GM19467 (cell line): Measurements from ENCODE around the gene UBE2O.

ENCODE experiments used
- ATAC-seq: cut with Tn5 transposase; IDR thresholded peaks from one replicate; pipeline ENCODE4 v1.9.1; 2021; ENCODE audit warnings: mild to moderate bottlenecking, moderate library complexity; ENCODE audit not compliant: unreplicated experiment

The UBE2O gene

DNA sequence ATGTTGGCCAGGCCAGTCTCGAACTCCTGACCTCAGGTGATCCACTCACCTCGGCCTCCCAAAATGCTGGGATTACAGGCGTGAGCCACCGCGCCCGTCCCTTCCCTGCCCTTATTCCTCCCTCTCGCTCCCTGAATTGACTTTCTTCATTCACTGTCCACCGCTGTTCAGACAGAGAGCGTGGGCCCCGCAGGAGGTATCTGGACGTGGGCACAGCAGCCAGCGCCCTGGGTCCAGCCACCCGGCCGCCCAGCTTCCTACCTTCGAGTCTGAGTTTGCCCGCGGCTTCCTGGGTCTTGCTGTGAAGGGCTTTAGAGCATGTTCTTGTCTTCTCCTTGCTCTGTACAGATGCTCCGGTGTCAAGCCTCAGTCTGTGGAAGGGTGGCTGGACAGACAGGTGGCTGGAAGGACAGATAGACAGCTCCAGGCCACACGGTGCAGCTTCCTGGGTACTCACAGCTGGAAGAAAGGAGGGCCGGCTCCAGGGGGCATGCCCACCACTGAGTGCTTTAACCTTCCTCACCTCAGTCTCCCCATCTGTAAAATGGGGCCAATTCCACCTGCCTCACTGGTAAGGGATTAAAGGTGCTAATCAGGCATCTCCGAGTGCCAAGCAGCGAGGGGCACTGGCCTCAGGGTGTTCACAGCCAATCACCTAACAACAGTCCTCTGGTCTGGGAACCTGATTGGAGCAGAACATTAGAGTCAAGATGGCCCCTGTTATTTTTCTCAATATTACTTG is 34.7 kb upstream of the UBE2O start:
- ATAC-seq, result no peak

DNA sequence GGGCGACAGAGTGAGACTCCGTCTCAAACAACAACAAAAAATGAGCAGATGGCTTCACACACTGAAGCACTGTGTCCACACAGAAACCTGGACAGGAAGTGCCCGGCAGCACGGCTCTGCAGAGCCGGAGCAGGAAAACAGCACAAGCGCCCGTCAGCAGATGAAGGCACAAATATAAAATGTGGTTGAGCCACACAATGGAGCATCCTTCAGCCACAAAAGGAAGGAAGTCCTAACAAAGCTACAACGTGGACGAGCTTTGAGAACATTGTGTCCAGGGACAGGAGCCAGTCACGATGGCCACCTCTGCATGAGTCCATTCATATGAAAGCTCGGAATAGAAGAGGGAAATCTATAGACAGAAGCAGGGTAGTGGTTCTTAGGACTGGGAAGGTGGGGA is 32.6 kb upstream of the UBE2O start:
- ATAC-seq, result no peak

DNA sequence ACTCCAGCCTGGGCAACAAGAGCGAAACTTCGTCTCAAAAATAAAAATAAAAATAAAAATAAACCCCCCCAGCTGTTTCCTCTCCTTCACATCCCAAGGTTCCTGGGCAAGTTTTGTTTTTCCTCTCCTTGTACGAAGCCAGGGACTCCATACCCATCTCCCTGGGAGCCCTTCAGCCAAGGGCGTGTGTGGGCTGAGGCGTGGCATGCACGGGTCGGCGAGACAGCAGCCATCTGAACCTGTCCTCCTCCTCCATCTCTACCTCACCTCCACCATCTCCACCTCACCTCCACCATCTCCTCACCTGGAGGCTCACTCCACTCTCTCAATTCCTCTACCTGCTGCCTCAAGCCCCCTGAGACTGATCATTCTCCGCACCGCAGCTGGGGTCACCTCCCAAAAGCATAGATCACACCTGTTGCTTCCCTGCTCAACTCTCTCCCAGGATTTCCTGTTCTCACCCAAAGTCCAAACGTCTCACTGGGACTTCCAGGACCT is 31.3 kb upstream of the UBE2O start:
- no peak for ATAC-seq

DNA sequence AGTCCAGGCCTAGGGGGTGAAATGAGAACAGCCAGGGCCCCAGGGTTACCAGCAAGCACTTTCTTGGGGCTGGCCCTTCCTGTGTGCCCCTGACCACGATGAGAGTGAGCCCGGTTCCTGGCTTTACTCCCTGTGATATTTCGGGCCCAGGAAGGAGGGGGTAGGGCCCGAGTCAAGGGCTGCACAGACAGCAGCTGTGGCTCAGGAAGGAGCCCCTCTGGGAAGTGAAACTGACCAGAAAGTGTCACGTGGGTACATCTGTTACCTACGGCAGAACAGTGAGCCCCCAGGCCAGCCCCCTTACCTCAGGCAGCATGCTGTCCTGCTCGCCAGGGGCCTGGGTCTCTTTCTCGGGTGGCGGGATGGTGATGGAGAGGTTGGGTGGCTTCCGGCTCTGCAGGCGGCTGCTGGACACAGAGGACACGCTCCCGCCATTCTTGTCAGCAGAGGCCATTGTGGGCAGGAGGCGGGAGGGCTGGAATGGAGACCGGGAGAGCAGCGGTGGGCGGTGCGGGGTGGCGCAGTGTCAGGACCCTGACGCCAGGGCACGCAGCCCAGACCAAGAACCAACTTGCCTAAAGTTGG is 28.2 kb upstream of the UBE2O start:
- ATAC-seq, result peak; percentile 51

DNA sequence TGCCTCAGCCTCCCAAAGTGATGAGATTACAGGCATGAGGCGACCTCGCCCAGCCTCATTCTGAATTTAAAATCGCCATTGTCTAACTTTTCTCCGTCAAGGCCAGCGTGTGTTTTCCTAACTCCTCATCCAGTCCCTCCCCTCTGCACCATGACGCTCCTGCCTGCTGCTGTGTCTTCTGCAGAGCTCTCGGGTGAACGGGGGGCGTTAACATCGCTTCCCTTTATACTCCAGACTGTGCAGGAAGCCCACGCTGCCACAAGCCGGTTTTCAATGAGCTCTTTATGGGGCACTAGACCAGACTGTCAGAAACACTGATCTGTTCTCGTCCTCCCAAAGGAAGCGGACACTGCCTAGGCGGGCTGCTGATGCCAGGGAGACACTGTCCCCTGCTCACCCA is 27.7 kb upstream of the UBE2O start:
- peak; percentile 5 for ATAC-seq

DNA sequence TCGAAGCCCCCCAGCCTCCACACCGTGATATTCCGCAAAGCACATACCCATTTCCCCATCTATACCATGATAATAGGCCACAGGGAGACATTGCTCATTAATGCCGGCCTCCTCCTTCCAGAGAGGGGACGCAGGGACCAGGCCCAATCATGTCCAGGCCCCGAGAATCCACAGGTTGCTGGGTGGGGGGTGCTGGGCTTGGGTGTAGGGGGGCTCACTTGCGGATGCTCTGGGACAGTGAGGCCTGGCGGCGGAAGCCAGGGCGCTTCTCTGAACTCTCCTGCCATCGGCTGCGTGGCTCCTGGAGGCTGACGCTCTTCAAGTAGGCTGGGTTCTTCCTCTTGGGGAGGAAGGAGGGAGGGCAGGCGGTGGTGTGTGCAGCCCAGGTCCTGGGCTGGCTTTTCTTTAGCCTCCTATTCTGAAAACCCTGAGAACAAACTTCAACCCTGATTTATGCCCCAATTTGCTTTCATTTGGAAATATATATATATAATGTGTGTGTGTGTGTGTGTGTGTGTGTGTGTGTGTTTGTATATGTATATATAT is 26.6 kb upstream of the UBE2O start:
- ATAC-seq, result no peak

DNA sequence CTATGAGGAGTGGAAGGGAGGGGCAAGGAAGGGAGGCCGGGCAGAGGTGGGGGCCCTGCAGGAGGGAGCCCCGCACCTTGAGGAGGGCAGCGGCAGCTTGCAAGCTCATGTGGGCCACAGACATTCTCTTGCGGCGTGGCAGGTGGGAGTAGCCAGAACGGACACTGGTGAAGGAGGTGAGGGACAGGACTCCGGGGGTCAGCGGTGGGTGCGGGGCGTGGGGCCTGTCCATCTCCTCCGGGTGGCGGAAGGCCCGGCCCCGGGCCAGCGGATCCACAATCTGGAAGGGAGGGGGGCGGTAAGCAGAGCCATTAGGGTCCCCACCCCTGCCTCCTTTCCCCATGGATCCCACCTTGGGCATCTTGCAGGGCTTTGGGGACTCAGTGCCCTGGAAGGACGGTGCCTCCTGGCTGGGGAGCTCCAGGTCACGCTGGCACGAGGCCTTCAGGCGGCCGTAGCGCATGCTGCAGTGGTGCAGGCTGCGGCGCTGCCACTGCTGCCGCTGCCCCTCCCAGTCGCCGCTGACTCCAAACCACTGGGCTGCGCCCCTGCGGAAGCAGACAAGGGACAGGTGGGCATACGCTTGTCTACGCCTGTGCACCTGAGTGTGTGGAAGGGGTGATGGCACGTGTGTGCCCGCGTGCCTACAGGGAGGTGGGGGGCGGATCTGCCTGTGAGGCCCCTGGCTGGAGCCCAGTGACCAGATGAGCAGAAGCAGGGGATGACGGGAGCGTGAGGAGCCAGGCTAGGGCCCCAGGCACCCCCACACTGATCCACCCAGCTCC is 26.0 kb upstream of the UBE2O start:
- no peak for ATAC-seq

DNA sequence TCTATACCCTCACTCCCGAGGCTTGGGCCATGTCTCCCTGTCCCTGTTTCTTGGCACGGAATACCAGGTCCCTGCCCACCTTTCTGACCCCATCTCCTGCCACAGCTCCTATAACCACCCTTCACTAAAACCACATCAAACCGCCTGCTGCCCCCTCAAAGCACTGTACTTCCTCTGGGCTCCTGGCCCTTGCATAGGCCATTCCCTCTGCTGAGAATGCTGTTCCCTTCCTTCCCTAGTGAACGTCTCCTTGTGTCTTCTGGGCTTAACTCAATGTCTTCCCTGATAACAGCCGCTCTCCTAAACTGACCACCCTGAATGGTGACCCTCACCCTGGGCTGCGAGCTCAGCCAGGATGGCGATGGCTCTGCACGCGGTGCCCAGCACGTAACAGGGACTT is 25.1 kb upstream of the UBE2O start:
- ATAC-seq, result no peak

DNA sequence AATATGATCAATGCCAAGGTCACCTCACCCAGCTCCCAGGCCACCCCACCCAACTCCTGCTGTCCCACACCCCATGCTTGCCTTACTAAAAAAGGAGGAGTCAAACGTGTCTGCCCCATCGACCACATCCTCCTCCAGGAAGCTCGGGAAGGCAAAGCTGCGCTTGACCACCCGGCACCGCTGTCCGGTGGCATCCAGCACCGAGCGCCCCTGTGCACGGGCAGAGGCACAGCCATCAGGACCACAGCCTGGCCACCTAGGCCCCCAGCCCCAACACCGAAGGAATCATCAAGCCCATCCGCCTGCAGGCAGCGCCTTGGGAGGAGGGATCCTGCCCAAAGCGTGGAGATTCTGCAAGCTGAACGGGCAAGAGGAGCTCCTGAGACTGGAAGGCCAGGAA is 24.6 kb upstream of the UBE2O start:
- no peak for ATAC-seq

DNA sequence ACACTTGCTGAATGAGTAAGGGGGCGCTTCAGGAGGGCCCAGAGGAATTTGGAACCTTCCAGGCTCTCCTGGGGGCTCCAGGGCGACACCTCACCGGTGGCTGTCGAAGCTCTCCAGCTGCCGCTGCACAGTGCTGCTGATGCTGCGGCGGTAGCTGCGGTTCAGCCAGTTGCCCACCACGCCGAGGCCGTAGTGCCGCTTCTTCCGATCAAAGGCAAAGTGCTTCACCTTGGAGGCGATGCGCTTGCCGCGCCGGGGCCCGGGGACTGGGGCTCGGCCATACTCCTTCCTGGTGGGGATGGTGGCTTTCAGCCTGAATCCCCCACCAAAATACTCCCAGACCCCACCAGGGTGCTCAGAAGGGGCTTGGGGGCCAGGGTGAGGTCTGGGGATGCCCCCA is 23.8 kb upstream of the UBE2O start:
- no peak for ATAC-seq

DNA sequence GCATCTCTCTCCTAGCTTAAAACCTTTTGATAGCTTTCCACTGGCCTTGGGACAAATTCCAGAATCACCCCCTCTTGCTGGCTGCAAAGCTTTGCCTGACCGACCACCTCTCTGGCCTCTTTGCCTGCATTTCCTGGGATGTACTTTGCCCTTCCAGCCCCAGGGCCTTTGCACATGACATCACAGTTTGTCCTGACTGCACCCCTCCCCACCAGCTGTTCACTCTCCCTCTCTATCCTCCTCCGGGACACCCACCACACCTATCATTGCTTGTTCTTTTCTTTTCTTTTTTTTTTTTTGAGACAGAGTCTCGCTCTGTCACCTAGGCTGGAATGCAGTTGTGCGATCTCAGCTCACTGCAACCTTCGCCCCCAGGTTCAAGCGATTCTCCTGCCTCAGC is 22.4 kb upstream of the UBE2O start:
- no peak for ATAC-seq

DNA sequence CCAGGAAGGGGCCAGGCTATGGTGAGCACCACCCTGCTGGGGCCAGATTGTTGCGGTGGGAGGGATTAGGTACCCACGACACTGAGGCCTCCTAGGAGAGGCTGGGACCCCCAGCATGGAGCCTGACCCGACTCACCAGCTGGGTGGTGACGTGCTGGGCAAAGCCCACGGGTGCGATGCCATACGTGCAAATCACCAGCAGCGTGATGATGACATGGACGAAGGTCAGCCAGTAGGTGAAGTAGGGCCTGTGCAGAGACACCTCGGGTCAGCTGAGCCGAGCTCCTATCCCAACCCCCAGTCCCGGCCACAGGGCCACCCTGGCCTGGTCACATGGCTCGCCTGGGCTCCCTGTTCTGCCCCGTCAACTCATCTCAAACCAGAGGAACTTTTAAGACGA is 21.9 kb upstream of the UBE2O start:
- ATAC-seq, result no peak

DNA sequence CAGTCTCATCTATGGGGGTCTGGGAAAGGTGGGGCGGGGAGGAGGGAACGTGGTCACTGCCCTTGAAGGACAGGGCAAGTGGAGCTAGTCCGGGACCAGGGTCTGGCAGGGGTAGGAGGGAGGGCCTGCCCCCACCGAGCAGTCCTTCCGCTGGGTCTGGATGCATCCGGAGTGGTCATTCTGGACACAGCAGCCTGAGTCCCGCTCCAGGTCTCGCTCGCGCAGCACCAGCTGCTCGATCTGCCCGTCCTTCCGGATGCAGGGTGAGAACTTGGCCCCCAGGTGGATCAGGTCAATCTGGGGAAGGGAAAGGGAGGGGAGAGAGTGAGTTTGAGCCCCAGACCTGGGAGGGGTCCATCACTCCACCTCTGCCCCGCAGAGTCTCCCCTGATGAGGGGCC is 21.3 kb upstream of the UBE2O start:
- no peak for ATAC-seq

DNA sequence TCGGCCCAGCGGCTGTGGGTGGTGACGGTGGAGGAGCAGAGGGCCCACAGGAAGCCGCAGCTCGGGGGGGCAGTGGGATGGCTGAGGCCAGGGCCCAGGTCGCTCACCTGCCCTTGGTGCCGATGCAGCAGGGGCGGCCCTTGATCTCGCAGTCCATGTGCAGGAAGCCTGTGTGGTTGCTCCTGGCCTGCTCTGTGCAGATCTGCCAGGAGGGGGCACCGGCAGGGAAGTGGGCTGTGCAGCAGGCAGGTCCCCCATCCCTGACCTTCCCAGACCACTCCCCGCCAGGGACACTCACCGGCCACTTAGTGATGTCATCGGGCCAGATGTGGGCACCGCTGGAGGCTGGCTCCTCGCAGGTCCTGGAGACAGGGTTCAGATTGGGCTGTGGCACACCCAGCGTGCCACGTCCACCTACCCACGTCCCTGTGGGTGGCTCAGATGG is 20.6 kb upstream of the UBE2O start:
- ATAC-seq, result no peak

DNA sequence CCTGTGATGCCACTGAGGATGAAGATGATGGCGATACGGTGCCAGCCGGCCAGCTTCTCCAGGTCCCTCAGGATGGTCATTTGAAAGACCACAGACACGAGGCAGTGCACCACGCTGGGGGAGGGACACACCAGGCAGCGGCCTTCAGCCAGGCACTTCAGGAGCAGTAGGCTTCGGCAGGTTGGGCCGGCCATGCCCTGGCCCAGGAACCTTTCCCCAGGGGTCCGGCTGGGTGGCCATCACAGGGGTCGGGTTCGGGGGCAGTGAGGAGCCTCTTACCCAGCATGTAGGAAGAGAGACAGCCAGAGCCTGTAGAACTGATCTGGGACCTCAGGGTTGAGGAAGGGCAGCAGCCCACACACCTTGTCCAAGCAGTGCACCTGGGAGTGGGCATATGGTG is 19.8 kb upstream of the UBE2O start:
- no peak for ATAC-seq

DNA sequence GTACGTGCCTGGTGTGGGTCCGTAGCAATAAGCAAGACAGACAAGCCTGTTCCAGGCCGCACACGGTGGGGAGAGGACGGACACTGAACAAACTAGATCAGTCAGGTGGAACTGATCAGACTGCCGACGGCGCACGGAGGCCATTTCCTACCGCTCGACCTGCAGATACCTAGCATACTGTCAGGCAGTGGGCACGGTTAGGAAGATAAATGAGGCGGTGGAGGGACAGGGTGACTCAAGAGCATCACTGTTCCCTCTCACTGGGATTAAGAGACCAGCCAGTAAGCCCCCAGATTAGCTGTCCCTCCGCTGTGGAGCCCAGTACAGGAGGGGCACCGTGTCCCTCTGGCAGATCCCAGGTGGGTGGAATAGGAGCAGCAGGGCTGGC is 19.3 kb upstream of the UBE2O start:
- no peak for ATAC-seq

DNA sequence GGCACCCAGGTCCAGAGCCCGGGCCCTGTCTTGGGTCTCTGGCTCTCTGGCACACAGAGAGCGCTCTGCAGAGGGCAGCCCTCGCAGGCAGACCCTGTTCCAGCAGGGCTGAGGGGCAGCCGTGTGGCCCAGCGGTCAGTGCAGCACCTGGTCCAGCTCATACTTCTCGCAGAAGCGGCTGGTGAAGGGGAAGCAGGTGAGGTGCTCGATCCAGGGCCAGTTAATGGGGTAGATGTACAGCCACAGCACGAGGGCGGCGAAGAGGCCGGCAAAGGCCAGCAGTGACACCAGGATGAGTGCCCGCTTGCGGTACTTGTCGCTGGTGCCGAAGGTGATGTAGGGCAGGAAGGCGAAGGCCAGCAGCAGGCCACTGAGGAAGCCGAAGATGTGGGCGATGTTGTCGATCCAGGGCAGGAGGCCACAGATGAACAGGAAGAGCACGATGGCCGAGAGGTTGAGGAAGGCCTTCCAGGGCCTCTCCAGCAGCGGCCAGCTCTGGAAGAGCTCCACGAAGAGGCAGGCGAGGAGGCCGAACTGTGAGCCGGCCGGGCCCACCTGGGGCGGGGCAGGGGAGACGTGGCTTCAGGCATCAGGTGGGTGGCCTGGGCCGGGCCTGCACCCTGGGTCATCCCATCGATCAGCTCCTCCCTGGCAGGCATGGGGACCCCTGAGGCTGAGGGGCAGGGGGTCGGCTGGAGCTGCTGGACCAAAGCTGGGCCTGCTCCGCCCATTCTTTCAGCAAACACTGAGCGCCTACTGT is 18.7 kb upstream of the UBE2O start:
- no peak for ATAC-seq

DNA sequence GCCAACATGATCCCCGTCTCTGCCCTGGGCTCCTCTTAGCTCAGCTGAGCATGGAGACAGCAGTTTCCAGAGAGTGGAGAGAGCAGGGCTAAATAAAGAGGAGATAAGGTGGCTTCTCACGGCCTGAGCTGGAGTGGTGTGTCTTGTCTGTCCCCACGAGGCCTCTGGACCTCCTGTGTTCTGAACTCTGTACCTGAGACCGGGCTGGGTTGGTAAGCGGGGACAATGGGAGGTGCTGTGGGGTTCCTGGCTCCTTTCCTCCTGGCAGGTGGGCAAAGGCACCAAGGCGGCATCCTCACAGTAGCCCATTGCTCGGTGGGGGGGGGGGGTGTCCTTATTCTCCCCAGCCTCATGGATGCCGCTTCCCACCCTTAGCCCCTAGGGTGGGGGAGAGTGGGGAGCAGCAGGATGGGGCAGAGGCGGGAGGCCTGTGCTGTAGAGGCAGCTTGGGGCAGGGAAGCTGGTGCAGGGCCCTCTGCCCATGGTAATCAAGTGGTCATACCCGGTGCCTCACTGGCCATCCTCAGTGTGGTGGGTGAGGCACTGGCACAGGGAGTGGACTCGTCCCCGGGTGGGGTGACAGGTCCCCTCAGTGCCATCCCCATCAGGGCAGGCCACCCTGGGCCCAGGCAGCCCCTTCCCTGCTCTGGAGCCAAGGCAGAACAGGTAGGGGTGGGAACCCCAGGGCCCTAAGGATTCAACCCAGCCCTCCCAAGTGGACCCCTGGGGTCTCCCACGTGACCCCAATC is 17.2 kb upstream of the UBE2O start:
- no peak for ATAC-seq

DNA sequence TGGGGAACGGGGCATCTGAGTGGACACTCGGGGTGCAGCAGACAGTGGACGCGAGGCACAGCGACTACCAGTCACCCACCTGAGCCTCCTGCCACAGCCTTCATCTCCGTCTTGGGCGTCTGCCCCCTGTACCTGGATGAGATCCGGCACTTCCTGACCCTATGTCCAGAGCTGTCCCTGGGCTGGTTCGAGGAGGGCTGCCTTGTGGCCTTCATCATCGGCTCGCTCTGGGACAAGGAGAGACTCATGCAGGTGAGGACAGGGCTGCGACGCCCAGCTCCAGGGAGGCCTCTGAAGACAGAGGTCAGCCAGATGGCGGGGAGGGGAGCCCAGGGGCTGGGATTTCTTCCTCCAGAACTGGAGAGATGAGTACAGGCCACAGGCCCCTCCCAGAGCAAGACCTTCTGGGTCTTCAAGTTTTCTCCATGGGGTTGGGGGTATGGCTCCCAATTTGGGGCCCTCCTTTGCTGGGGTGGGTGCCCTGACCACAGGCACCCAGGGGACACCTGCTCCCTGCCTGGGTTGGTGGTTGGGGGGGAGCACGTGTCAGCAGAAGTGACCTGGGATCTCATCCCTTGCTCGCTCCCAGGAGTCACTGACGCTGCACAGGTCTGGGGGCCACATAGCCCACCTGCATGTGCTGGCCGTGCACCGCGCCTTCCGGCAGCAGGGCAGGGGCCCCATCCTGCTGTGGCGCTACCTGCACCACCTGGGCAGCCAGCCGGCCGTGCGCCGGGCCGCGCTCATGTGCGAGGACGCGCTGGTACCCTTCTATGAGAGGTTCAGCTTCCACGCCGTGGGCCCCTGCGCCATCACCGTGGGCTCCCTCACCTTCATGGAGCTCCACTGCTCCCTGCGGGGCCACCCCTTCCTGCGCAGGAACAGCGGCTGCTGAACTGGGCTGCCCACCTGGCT is 16.4 kb upstream of the UBE2O start:
- ATAC-seq, result no peak
